GM12878 (cell line): Measurements from ENCODE around the gene AIRE. TPM values are rescaled to one million over a fixed set of nuclear protein-coding genes. Genes with fewer than 3 reads are reported as not detected.

Experiments used
- ATAC-seq: fragments of 200-7000 bp; cut with Tn5 transposase; 3 replicates; pipeline ENCODE4 v1.9.1; 2020; ENCODE audit warnings: mild to moderate bottlenecking, moderate library complexity
- BruUV-seq: library from RNA; stranded (reverse); fragments of 400-500 nt; replicated peaks from 2 replicates; lab custom pipeline; 2021; lab: Mats Ljungman, UMichigan
- CTCF ChIA-PET: fragments of 300-600 bp; sonication (Branson Sonifier 250); formaldehyde crosslinking; extraction: SDS; loops from one replicate; lab custom pipeline; 2021; ENCODE audit warnings: inconsistent platforms; lab: Yijun Ruan, JAX
- POLR2A ChIA-PET: fragments of 350-600 bp; formaldehyde crosslinking; extraction: SDS; loops from one replicate; lab custom pipeline; 2021; ENCODE audit warnings: inconsistent platforms; lab: Charles Lee
- RAD21 ChIA-PET: fragments of 300-600 bp; sonication (Branson Sonifier 250); formaldehyde crosslinking; loops from one replicate; lab custom pipeline; 2023; ENCODE audit warnings: antibody characterized with exemption; ENCODE audit not compliant: unreplicated experiment; lab: Charles Lee
- SMC1A ChIA-PET: fragments of 300-600 bp; sonication (Branson Sonifier 250); formaldehyde crosslinking; loops from one replicate; lab custom pipeline; 2023; ENCODE audit not compliant: unreplicated experiment, uncharacterized antibody; lab: Charles Lee
- DNase-seq: peaks from one replicate; pipeline ENCODE4 v3.0.0-alpha.2; 2011; ENCODE audit warnings: low read depth, low spot score
- FAIRE-seq: peaks from 3 replicates; lab custom pipeline; 2011; peaks lifted over from hg19 to GRCh38; lab: Jason Lieb, UNC
- H2AFZ ChIP-seq: 2 replicates; pipeline ENCODE4 v1.6.0; 2011; ENCODE audit warnings: low read depth, low read length, control low read depth; ENCODE audit not compliant: control insufficient read depth
- H3K27ac ChIP-seq: 2 replicates; pipeline ENCODE4 v1.5.1; 2011; ENCODE audit warnings: control low read depth; ENCODE audit not compliant: control insufficient read depth, insufficient read depth
- H3K27me3 ChIP-seq, 2 experiments: replicated peaks in 1 of 2; 2 replicates each; pipeline versions ENCODE4 v1.6.0 to v1.6.1; 2011; ENCODE audit warnings: low read length in 1 of 2; ENCODE audit not compliant: control insufficient read depth in 2 of 2, insufficient read depth in 2 of 2
- H3K36me3 ChIP-seq, 2 experiments: 2 replicates each; pipeline ENCODE4 v1.5.1; 2011; ENCODE audit warnings: low read length in 1 of 2; ENCODE audit not compliant: control insufficient read depth in 2 of 2, insufficient read depth in 2 of 2
- H3K4me1 ChIP-seq: 2 replicates; pipeline ENCODE4 v1.6.1; 2011; ENCODE audit warnings: mild to moderate bottlenecking, low read length, moderate library complexity, mixed read lengths; ENCODE audit not compliant: control insufficient read depth, insufficient read depth
- H3K4me2 ChIP-seq: 2 replicates; pipeline ENCODE4 v1.6.0; 2011; ENCODE audit warnings: control low read depth; ENCODE audit not compliant: control insufficient read depth, insufficient read depth
- H3K4me3 ChIP-seq: fragments of 200-600 bp; sonication (generic); 2 replicates; pipeline ENCODE4 v1.5.1; 2016
- H3K79me2 ChIP-seq: 2 replicates; pipeline ENCODE4 v1.6.0; 2011; ENCODE audit warnings: low read length; ENCODE audit not compliant: control insufficient read depth, insufficient read depth
- H3K9ac ChIP-seq: 2 replicates; pipeline ENCODE4 v1.8.0; 2011; ENCODE audit warnings: low read length, control low read depth, mixed read lengths; ENCODE audit not compliant: control insufficient read depth, insufficient read depth
- H3K9me3 ChIP-seq: replicated peaks from 3 replicates; pipeline ENCODE4 v1.5.1; 2011; ENCODE audit warnings: mild to moderate bottlenecking, low read length; ENCODE audit not compliant: control insufficient read depth, insufficient read depth
- H4K20me1 ChIP-seq: 2 replicates; pipeline ENCODE4 v1.6.0; 2011; ENCODE audit not compliant: control insufficient read depth, insufficient read depth
- CHD1 ChIP-seq: IDR thresholded peaks from 2 replicates; pipeline ENCODE4 v1.6.1; 2012; ENCODE audit warnings: low read depth, low read length, improper control_type of control experiment
- E2F4 ChIP-seq: IDR thresholded peaks from 2 replicates; pipeline ENCODE4 v1.6.1; 2012; ENCODE audit warnings: low read depth, low read length, improper control_type of control experiment
- EZH2 ChIP-seq: IDR thresholded peaks from 2 replicates; pipeline ENCODE4 v1.6.1; 2012; ENCODE audit warnings: low read depth, mild to moderate bottlenecking, control low read depth, inconsistent platforms, low read length, borderline replicate concordance; ENCODE audit not compliant: control insufficient read depth
- IRF3 ChIP-seq: fragments of 450-650 bp; IDR thresholded peaks from 2 replicates; pipeline ENCODE4 v1.6.1; 2014; ENCODE audit warnings: mild to moderate bottlenecking
- MEF2A ChIP-seq: IDR thresholded peaks from 2 replicates; pipeline ENCODE4 v1.6.1; 2011; ENCODE audit warnings: low read depth, mild to moderate bottlenecking, low read length, moderate library complexity; ENCODE audit not compliant: insufficient read depth
- NFXL1 ChIP-seq: fragments of 450-650 bp; IDR thresholded peaks from 2 replicates; pipeline ENCODE4 v1.6.1; 2017; ENCODE audit warnings: antibody characterized with exemption, mild to moderate bottlenecking, borderline replicate concordance
- NFYB ChIP-seq: IDR thresholded peaks from 2 replicates; pipeline ENCODE4 v1.6.1; 2011; ENCODE audit warnings: low read depth, mild to moderate bottlenecking, low read length, improper control_type of control experiment, moderate library complexity; ENCODE audit not compliant: insufficient read depth
- REST ChIP-seq: IDR thresholded peaks from 2 replicates; pipeline ENCODE4 v1.6.1; 2012; ENCODE audit warnings: mild to moderate bottlenecking, low read depth, low read length
- SPI1 ChIP-seq: IDR thresholded peaks from 2 replicates; pipeline ENCODE4 v1.6.1; 2011; ENCODE audit warnings: low read depth, mild to moderate bottlenecking, low read length, moderate library complexity, borderline replicate concordance; ENCODE audit not compliant: insufficient read depth
- SUZ12 ChIP-seq: fragments of 200-600 bp; sonication (generic); IDR thresholded peaks from one replicate; pipeline ENCODE4 v1.6.1; 2018; ENCODE audit warnings: antibody characterized with exemption, mild to moderate bottlenecking; ENCODE audit not compliant: unreplicated experiment
- ZNF217 ChIP-seq: fragments of 450-650 bp; IDR thresholded peaks from 2 replicates; pipeline ENCODE4 v1.6.1; 2017; ENCODE audit warnings: antibody characterized with exemption, mild to moderate bottlenecking
- WGBS: methylation state at CpG from one replicate; pipeline ENCODE4 v1.1.6; 2016; ENCODE audit warnings: low lambda C conversion rate; ENCODE audit not compliant: insufficient replicate concordance, insufficient coverage; ENCODE audit errors: missing lambda C conversion rate; 5-methylcytosine and 5-hydroxymethylcytosine counted together
- in situ Hi-C: fragments of 300-500 bp; cut with MboI; formaldehyde crosslinking; loops from 9 replicates; pipeline ENCODE4 v1.14.3; 2018; ENCODE audit warnings: mixed read lengths
- intact Hi-C: fragments of 100-400 bp; cut with micrococcal nuclease; formaldehyde crosslinking; loops from one replicate; pipeline ENCODE4 v1.14.2; 2022; ENCODE audit not compliant: unreplicated experiment
- polyA plus RNA-seq, 11 experiments: library from polyadenylated mRNA; depleted of rRNA in 4 of 11; unstranded in 6 of 11; stranded (reverse) in 5 of 11; fragments of >200 nt; fragmentation: Nextera tagmentation in 4 of 11; fragmentation: Illumina TruSeq in 1 of 11; extraction: Ambion mirVana in 4 of 11; extraction: Trizol in 1 of 11; gene quantifications; 1 replicate in 1 of 11; 2 replicates in 10 of 11; pipeline versions ENCODE4 v1.2.1 to v1.2.3, GENCODE V29; 2011 to 2016; ENCODE audit warnings: inconsistent platforms in 2 of 11, missing spikeins in 2 of 11, low read depth in 1 of 11
- total RNA-seq, 4 experiments: library from RNA; depleted of rRNA in 3 of 4; stranded (reverse); fragments of >200 nt in 3 of 4; fragmentation: Illumina TruSeq in 1 of 4; extraction: Trizol in 1 of 4; gene quantifications; 2 replicates each; pipeline versions ENCODE4 v1.2.1 to v1.2.3, GENCODE V29; 2013 to 2021
- TF ChIP-seq, protein P1 (sequence below): IDR thresholded peaks from 2 replicates; pipeline ENCODE4 v1.6.1; 2012; ENCODE audit warnings: low read depth, low read length, improper control_type of control experiment

The AIRE gene
- total and polyA plus RNA-seq, 10 of the 15 experiments (the other 5 are each of a cell fraction or from before 2014, with no cell fraction given), result 0.05 to 0.10 TPM; not detected in 8

DNA sequence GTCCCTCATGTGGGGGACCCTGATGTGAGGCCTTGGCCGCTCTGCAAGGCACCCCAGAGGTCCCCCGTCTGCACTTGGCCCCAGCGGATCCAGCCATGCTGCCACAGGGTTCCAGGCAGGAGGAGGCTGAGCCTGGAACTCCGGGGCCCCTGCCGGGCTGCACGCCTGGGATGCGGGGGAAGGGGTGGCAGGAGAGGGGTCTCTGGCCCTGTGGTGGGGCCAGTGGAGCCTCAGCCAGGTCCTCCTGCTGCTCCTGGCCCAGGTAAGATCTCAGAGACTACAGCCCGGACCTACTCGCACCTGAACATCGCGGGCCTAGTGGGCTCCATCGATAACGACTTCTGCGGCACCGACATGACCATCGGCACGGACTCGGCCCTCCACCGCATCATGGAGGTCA, 27.0 kb downstream of the AIRE start:
- FAIRE-seq (no peak), DNase-seq (no peak), ATAC-seq (no peak)
- Histone ChIP-seq H2AFZ (no peak overlapping the region), H3K9me3 (no peaks in the 10 kb centered on the region), H3K9ac (no peak overlapping the region), H4K20me1 (no peaks in the 10 kb centered on the region), H3K79me2 (no peaks in the 10 kb centered on the region), H3K4me1 (no peaks in the 10 kb centered on the region), H3K27ac (no peak overlapping the region), H3K27me3 (no peaks in the 10 kb centered on the region), H3K4me3 (no peak overlapping the region), H3K4me2 (no peak overlapping the region), H3K36me3 (peaks cover 20 to 47% of the 10 kb centered on the region in 2 experiments; a peak in 3 of 4 replicates)
- no TSS peak for BruUV-seq
- in situ Hi-C loops (no loop called here), intact Hi-C loops (no loop called here)
- RAD21 ChIA-PET, result no interaction called here
- WGBS, result 98% methylated on average over 19 of the region's 19 CpGs
- no peak for TF ChIP-seq ZNF217
- no peak for TF ChIP-seq NFYB
- TF ChIP-seq MEF2A, result no peak
- TF ChIP-seq SPI1, result no peak
- no peak for TF ChIP-seq SUZ12
- no peak for TF ChIP-seq REST
- TF ChIP-seq, protein P1, sequence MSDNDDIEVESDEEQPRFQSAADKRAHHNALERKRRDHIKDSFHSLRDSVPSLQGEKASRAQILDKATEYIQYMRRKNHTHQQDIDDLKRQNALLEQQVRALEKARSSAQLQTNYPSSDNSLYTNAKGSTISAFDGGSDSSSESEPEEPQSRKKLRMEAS, result no peak
- TF ChIP-seq NFXL1, result no peak
- TF ChIP-seq CHD1, result no peak
- no peak for TF ChIP-seq E2F4
- no peak for TF ChIP-seq IRF3
- no peak for TF ChIP-seq EZH2
- CTCF ChIA-PET, result no interaction called here
- SMC1A ChIA-PET, result no interaction called here
- POLR2A ChIA-PET, result no interaction called here
